NB4 (cell line): Measurements from ENCODE around the gene GALNT9.
"Not testable (repeated sequence)": the region's sequence is repeated elsewhere in the genome, so short reads cannot be mapped to it uniquely, and the experiment has no call there.

Experiments used
- POLR2A ChIP-seq: IDR thresholded peaks from 2 replicates; pipeline ENCODE4 v1.6.1; 2011; ENCODE audit warnings: mild to moderate bottlenecking; ENCODE audit not compliant: insufficient read length; ENCODE audit errors: extremely low read depth
- TF ChIP-seq, protein P1 (sequence below): IDR thresholded peaks from one replicate; pipeline ENCODE4 v1.5.1; 2012; ENCODE audit warnings: low read depth, low read length

DNA sequence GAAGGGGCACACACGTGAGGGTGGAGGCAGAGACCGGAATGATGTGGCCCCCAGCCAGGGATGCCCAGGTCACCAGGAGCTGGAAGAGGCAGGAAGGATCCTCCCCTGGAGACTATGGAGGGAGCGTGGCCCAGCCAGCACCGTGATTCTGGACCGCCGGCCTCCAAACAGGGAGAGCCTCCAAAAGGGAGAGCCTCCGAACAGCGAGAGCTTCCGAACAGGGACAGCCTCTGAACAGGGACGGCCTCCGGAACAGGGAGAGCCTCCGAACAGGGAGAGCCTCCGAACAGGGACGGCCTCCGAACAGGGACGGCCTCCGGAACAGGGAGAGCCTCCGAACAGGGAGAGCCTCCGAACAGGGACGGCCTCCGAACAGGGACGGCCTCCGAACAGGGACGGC is 33.8 kb downstream of the GALNT9 start:
- TF ChIP-seq POLR2A: not testable (repeated sequence)
- TF ChIP-seq, protein P1, sequence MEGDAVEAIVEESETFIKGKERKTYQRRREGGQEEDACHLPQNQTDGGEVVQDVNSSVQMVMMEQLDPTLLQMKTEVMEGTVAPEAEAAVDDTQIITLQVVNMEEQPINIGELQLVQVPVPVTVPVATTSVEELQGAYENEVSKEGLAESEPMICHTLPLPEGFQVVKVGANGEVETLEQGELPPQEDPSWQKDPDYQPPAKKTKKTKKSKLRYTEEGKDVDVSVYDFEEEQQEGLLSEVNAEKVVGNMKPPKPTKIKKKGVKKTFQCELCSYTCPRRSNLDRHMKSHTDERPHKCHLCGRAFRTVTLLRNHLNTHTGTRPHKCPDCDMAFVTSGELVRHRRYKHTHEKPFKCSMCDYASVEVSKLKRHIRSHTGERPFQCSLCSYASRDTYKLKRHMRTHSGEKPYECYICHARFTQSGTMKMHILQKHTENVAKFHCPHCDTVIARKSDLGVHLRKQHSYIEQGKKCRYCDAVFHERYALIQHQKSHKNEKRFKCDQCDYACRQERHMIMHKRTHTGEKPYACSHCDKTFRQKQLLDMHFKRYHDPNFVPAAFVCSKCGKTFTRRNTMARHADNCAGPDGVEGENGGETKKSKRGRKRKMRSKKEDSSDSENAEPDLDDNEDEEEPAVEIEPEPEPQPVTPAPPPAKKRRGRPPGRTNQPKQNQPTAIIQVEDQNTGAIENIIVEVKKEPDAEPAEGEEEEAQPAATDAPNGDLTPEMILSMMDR: not testable (repeated sequence)
